PC-3 (cell line): ENCODE data around the gene CFAP46. TPM values are rescaled to one million over a fixed set of nuclear protein-coding genes. Genes with fewer than 3 reads are reported as not detected.

ENCODE experiments used
- ATAC-seq: fragments of 200-7000 bp; cut with Tn5 transposase; 2 replicates; pipeline ENCODE4 v1.9.1; 2020; ENCODE audit warnings: mild to moderate bottlenecking, moderate library complexity
- BruUV-seq: library from RNA; stranded (reverse); fragments of 400-500 nt; replicated peaks from 2 replicates; lab custom pipeline; 2021; lab: Mats Ljungman, UMichigan
- CTCF ChIA-PET: fragments of 300-600 bp; sonication (Branson Sonifier 250); formaldehyde crosslinking; loops from one replicate; lab custom pipeline; 2022; ENCODE audit warnings: antibody characterized with exemption; lab: Charles Lee
- POLR2A ChIA-PET: fragments of 300-600 bp; sonication (Branson Sonifier 250); formaldehyde crosslinking; loops from one replicate; lab custom pipeline; 2022; ENCODE audit warnings: antibody characterized with exemption; ENCODE audit not compliant: unreplicated experiment; lab: Charles Lee
- DNase-seq: peaks from one replicate; pipeline ENCODE4 v3.0.0-alpha.2; 2015
- H2AFZ ChIP-seq: fragments of 300-600 bp; sonication (generic); 2 replicates; pipeline ENCODE4 v1.6.0; 2016; ENCODE audit warnings: antibody characterized with exemption, low read length
- H3F3A ChIP-seq: fragments of 300-600 bp; sonication (generic); one replicate; pipeline ENCODE4 v1.6.0; 2017; ENCODE audit warnings: antibody characterized with exemption, low read length, control low read depth, mild to moderate bottlenecking; ENCODE audit not compliant: unreplicated experiment
- H3K27ac ChIP-seq: fragments of 300-600 bp; sonication (generic); 2 replicates; pipeline ENCODE4 v1.5.1; 2016; ENCODE audit warnings: mild to moderate bottlenecking, low read length
- H3K27me3 ChIP-seq: fragments of 300-600 bp; sonication (generic); 2 replicates; pipeline ENCODE4 v1.6.1; 2016; ENCODE audit warnings: low read length, mixed read lengths
- H3K36me3 ChIP-seq: fragments of 300-600 bp; sonication (generic); 2 replicates; pipeline ENCODE4 v1.6.1; 2016; ENCODE audit warnings: low read depth, mixed run types, low read length, mixed read lengths
- H3K4me1 ChIP-seq: fragments of 300-600 bp; sonication (generic); 2 replicates; pipeline ENCODE4 v1.5.1; 2016; ENCODE audit warnings: low read length; ENCODE audit not compliant: insufficient read depth
- H3K4me2 ChIP-seq: fragments of 300-600 bp; sonication (generic); 2 replicates; pipeline ENCODE4 v1.6.0; 2016; ENCODE audit warnings: low read length
- H3K4me3 ChIP-seq: fragments of 300-600 bp; sonication (generic); 2 replicates; pipeline ENCODE4 v1.5.1; 2016; ENCODE audit warnings: mild to moderate bottlenecking, low read length, mixed read lengths
- H3K79me2 ChIP-seq: fragments of 300-600 bp; sonication (generic); 2 replicates; pipeline ENCODE4 v1.6.1; 2017; ENCODE audit warnings: low read length, mixed read lengths
- H3K9ac ChIP-seq: fragments of 300-600 bp; sonication (generic); 2 replicates; pipeline ENCODE4 v1.6.0; 2016; ENCODE audit warnings: mild to moderate bottlenecking, low read length
- H3K9me2 ChIP-seq: fragments of 300-600 bp; sonication (generic); replicated peaks from 2 replicates; pipeline ENCODE4 v1.6.1; 2016; ENCODE audit warnings: mixed run types, low read length, mixed read lengths
- H3K9me3 ChIP-seq: fragments of 300-600 bp; sonication (generic); 2 replicates; pipeline ENCODE4 v1.6.1; 2016; ENCODE audit warnings: low read length, mixed read lengths
- H4K20me1 ChIP-seq: fragments of 300-600 bp; sonication (generic); 2 replicates; pipeline ENCODE4 v1.6.1; 2016; ENCODE audit warnings: low read length, mixed read lengths
- EZH2 ChIP-seq: fragments of 300-600 bp; sonication (generic); IDR thresholded peaks from one replicate; pipeline ENCODE4 v1.6.1; 2017; ENCODE audit warnings: antibody characterized with exemption, mild to moderate bottlenecking, low read length; ENCODE audit not compliant: unreplicated experiment
- EZH2phosphoT487 ChIP-seq: fragments of 300-600 bp; sonication (generic); IDR thresholded peaks from 2 replicates; pipeline ENCODE4 v1.6.1; 2018; ENCODE audit warnings: mild to moderate bottlenecking, antibody characterized with exemption, low read length, borderline replicate concordance
- intact Hi-C: fragments of 100-400 bp; cut with micrococcal nuclease; formaldehyde crosslinking; loops from 2 replicates; pipeline ENCODE4 v1.9.0; 2023
- total RNA-seq: library from RNA; depleted of rRNA; stranded (reverse); fragments of >200 nt; gene quantifications from 2 replicates; pipeline ENCODE4 v1.2.3, GENCODE V29; 2014
- TF ChIP-seq, protein P1 (sequence below): fragments of 300-600 bp; sonication (generic); conservative IDR thresholded peaks from 2 replicates; pipeline ENCODE4 v1.5.1; 2017; ENCODE audit warnings: antibody characterized with exemption, low read depth, mild to moderate bottlenecking, low read length

CFAP46 gene
- total RNA-seq, 1 experiment from 2014 or later, result 0.04 TPM

GRCh38 chr10:132910186-132910880, 32.0 kb downstream of the CFAP46 start:
- Histone ChIP-seq H3K4me1 (no peaks in the 10 kb centered on the region), H3K9me3 (no peaks in the 10 kb centered on the region), H4K20me1 (no peaks in the 10 kb centered on the region), H3K4me3 (no peak overlapping the region), H3K27me3 (no peaks in the 10 kb centered on the region), H3K27ac (no peak overlapping the region), H3K4me2 (no peak overlapping the region), H3K9ac (no peak overlapping the region), H3K79me2 (no peaks in the 10 kb centered on the region), H2AFZ (no peak overlapping the region), H3F3A (no peaks in the 10 kb centered on the region), H3K9me2 (no peaks in the 10 kb centered on the region), H3K36me3 (no peaks in the 10 kb centered on the region)
- intact Hi-C loops, result no loop called here
- POLR2A ChIA-PET, result no interaction called here
- TF ChIP-seq EZH2phosphoT487, result no peak
- TF ChIP-seq, protein P1, sequence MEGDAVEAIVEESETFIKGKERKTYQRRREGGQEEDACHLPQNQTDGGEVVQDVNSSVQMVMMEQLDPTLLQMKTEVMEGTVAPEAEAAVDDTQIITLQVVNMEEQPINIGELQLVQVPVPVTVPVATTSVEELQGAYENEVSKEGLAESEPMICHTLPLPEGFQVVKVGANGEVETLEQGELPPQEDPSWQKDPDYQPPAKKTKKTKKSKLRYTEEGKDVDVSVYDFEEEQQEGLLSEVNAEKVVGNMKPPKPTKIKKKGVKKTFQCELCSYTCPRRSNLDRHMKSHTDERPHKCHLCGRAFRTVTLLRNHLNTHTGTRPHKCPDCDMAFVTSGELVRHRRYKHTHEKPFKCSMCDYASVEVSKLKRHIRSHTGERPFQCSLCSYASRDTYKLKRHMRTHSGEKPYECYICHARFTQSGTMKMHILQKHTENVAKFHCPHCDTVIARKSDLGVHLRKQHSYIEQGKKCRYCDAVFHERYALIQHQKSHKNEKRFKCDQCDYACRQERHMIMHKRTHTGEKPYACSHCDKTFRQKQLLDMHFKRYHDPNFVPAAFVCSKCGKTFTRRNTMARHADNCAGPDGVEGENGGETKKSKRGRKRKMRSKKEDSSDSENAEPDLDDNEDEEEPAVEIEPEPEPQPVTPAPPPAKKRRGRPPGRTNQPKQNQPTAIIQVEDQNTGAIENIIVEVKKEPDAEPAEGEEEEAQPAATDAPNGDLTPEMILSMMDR, result no peak
- no peak for TF ChIP-seq EZH2
- no peak for ATAC-seq
- BruUV-seq, result no TSS peak
- no peak for DNase-seq
- CTCF ChIA-PET, result no interaction called here

DNA sequence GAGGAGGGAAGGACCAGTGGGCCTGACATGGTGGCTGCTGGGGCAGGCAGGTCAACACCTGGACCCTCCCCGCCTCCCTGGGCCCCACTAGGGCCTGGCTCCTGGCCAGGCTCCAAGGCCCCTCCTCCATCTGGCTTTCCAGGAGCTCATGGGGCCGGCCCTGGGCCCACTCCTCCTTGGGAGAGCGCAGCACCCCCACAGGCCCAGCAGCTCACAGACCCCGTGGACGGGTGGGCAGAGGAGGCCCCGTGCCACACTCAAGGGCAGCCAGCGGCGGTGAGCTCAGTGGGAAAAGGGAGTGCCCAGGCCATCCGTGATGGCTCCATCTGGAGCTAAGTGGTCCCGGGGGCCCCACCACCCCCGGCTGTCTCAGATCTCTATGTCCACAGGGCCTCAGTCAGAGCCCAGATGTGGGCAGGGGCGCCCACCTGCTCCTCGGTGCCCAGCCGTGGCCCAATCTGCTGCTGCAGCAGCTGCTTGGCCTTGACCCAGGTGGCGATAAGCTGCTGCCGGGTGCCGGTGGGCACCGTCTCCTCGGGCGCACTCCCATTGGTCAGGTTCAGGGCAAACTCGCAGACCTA, 32.8 kb downstream of the CFAP46 start:
- H3K27ac ChIP-seq, result no peak overlapping the region
- intact Hi-C loops, result no loop called here
- no peak overlapping the region for H3K4me3 ChIP-seq
- TF ChIP-seq EZH2phosphoT487 (no peak), EZH2 (no peak)
- TF ChIP-seq, protein P1, result no peak
- no peaks in the 10 kb centered on the region for H3F3A ChIP-seq
- ChIA-PET POLR2A (no interaction called here), CTCF (no interaction called here)
- no peaks in the 10 kb centered on the region for H3K79me2 ChIP-seq
- H3K27me3 ChIP-seq, result no peaks in the 10 kb centered on the region
- H4K20me1 ChIP-seq, result no peaks in the 10 kb centered on the region
- H3K9me3 ChIP-seq, result no peaks in the 10 kb centered on the region
- no peak for ATAC-seq
- H3K36me3 ChIP-seq, result no peaks in the 10 kb centered on the region
- BruUV-seq, result no TSS peak
- no peaks in the 10 kb centered on the region for H3K9me2 ChIP-seq
- H3K9ac ChIP-seq, result no peak overlapping the region
- no peak for DNase-seq
- H3K4me2 ChIP-seq, result no peak overlapping the region
- H2AFZ ChIP-seq, result no peak overlapping the region
- no peaks in the 10 kb centered on the region for H3K4me1 ChIP-seq
